HFFc6 (cell line): ENCODE measurements around the gene ZBTB7A. TPM values are rescaled to one million over a fixed set of nuclear protein-coding genes. Genes with fewer than 3 reads are reported as not detected.

Experiments used
- DNase-seq: peaks from one replicate; pipeline ENCODE4 v3.0.0-alpha.2; 2018
- H3K27ac Mint-ChIP-seq: 2 replicates; pipeline ENCODE4 v1.8.0; 2020; ENCODE audit warnings: mild to moderate bottlenecking, mixed read lengths
- H3K27me3 Mint-ChIP-seq: 2 replicates; pipeline ENCODE4 v1.8.0; 2021; ENCODE audit warnings: mild to moderate bottlenecking, moderate library complexity, mixed read lengths; ENCODE audit not compliant: insufficient read depth
- H3K36me3 Mint-ChIP-seq: 2 replicates; pipeline ENCODE4 v1.8.0; 2021; ENCODE audit warnings: low read depth, mixed read lengths
- H3K4me1 Mint-ChIP-seq: 2 replicates; pipeline ENCODE4 v1.8.0; 2020; ENCODE audit warnings: low read depth, mixed read lengths
- H3K4me3 Mint-ChIP-seq: 2 replicates; pipeline ENCODE4 v1.8.0; 2020; ENCODE audit warnings: mild to moderate bottlenecking, moderate library complexity, mixed read lengths
- H3K9me3 Mint-ChIP-seq: 2 replicates; pipeline ENCODE4 v1.8.0; 2020; ENCODE audit warnings: mild to moderate bottlenecking, mixed read lengths
- total RNA-seq, 6 experiments: library from RNA; stranded (reverse); fragmentation: NEBNext Ultra II Directional; extraction: Animal tissue kit (Norgen Biotek cat#: 25700); gene quantifications; 2 replicates in 1 of 6; 3 replicates in 5 of 6; pipeline ENCODE4 v1.2.3, GENCODE V29; 2021
- TF ChIP-seq, protein P1 (sequence below): fragments of 200-600 bp; sonication (generic); IDR thresholded peaks from 2 replicates; pipeline ENCODE4 v1.5.0; 2021; ENCODE audit warnings: antibody characterized with exemption, mild to moderate bottlenecking

Gene ZBTB7A
- total RNA-seq, 6 experiments from 2014 or later: 40.8 to 47.6 (median 43.6) TPM

DNA sequence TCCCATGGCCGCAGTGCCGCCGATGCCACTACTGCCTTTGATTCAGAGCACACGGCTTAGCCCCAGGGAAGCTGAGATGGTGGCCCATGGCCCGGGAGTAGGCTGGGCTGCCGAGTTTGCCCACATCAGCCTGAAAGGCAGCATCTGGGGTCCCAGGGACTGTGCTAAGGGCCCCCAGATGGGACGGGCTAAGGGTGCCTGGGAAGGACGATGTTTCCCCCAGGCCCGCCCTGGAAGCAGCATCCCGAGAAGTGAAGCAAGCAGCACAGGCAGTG lies 34.7 kb upstream of the ZBTB7A start:
- H3K27ac Mint-ChIP-seq: no peak overlapping the region
- peaks cover 15% of the 10 kb centered on the region for H3K36me3 Mint-ChIP-seq
- TF ChIP-seq, protein P1, sequence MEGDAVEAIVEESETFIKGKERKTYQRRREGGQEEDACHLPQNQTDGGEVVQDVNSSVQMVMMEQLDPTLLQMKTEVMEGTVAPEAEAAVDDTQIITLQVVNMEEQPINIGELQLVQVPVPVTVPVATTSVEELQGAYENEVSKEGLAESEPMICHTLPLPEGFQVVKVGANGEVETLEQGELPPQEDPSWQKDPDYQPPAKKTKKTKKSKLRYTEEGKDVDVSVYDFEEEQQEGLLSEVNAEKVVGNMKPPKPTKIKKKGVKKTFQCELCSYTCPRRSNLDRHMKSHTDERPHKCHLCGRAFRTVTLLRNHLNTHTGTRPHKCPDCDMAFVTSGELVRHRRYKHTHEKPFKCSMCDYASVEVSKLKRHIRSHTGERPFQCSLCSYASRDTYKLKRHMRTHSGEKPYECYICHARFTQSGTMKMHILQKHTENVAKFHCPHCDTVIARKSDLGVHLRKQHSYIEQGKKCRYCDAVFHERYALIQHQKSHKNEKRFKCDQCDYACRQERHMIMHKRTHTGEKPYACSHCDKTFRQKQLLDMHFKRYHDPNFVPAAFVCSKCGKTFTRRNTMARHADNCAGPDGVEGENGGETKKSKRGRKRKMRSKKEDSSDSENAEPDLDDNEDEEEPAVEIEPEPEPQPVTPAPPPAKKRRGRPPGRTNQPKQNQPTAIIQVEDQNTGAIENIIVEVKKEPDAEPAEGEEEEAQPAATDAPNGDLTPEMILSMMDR: no peak

DNA sequence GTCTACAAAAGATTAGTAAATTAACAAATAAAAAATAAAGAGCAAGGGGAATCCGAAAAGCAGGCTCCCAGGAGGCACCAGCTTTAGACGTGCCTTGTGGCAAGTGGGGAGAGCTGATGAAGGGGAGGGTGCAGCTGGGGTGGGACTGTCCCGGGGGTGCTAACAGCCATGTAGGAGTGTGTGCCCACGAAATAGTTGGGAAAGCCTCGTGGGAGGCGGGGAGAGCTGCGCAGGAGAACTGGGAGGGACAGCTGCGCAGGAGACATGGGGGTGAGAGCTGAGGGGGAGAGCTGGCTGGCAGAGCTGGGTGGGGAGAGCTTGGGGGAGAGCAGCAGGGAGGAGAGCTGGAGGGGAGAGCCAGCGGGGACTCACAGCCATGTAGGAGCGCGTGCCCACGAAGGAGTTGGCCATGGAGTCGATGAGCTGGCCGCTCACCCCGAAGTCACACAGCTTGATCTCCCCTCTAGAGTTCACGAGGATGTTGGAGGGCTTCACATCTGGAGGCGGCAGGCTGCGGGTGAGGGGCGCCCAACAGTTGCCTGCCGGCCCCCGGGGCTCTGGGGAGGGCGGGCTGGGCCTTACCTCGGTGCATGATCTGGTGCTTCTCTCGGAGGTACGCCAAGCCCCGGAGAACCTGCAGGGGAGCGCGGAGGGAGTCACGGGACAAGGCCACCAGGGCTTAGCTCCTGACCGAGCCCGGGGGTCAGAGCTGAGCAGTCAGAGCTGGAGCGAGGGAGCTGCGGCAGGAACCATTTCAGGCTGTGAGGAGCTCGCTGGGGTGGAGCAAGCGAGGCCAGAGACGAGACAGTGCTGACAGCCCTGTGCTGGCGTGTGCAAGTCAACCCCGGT lies 34.2 kb upstream of the ZBTB7A start:
- peaks cover 17% of the 10 kb centered on the region for H3K36me3 Mint-ChIP-seq
- H3K27ac Mint-ChIP-seq: no peak overlapping the region
- peaks cover 5% of the 10 kb centered on the region for H3K27me3 Mint-ChIP-seq
- TF ChIP-seq, protein P1: no peak
- H3K4me1 Mint-ChIP-seq: peaks cover 14% of the 10 kb centered on the region
- H3K9me3 Mint-ChIP-seq: no peaks in the 10 kb centered on the region
- DNase-seq: no peak
- H3K4me3 Mint-ChIP-seq: no peak overlapping the region

More for the DNA sequence above, 34.7 kb upstream of the ZBTB7A start:
- DNase-seq: no peak
- peaks cover 14% of the 10 kb centered on the region for H3K4me1 Mint-ChIP-seq
- H3K27me3 Mint-ChIP-seq: peaks cover 5% of the 10 kb centered on the region
- no peaks in the 10 kb centered on the region for H3K9me3 Mint-ChIP-seq
- H3K4me3 Mint-ChIP-seq: no peak overlapping the region

DNA sequence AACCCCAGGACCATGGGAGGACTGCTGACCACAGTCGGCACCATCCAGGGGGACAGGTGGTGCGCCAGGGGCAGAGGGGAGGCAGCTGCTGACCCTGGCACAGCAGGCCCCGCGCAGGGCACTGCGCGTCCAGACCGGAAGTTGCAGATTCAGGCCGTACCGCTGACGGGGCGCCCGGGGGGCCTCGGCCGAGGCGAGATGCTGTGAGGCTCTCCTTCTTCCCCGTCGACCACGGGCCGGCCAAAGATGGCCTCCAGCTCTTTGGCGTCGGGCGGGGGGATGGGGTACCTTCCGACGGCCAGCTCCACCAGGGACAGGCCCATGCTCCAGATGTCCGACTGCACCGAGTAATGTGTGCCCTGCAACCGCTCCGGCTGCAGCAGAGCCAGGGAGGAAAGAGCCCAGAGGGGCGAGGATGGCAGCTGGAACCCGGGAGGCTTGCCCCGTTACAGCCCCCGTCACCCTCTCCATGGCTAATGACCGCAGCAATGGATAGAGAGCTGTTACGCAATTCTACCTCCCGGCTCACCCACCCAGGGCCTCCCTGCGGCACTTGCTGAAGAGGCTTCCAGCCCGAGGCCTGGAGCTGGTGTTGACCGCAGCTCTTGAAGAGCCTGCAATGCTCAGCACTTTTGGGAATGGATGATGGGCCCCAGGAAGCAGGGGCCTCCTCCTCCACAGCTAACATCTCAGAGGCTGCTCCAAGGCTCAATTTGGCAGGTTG lies 32.5 kb upstream of the ZBTB7A start:
- TF ChIP-seq, protein P1: no peak
- H3K36me3 Mint-ChIP-seq: peaks cover 5% of the 10 kb centered on the region; the same call in 1 of the 2 replicates
- H3K4me1 Mint-ChIP-seq: no peaks in the 10 kb centered on the region
- H3K27me3 Mint-ChIP-seq: peaks cover 2% of the 10 kb centered on the region; the same call in 1 of the 2 replicates
- DNase-seq: no peak
- no peak overlapping the region for H3K27ac Mint-ChIP-seq
- no peak overlapping the region for H3K4me3 Mint-ChIP-seq
- no peaks in the 10 kb centered on the region for H3K9me3 Mint-ChIP-seq

DNA sequence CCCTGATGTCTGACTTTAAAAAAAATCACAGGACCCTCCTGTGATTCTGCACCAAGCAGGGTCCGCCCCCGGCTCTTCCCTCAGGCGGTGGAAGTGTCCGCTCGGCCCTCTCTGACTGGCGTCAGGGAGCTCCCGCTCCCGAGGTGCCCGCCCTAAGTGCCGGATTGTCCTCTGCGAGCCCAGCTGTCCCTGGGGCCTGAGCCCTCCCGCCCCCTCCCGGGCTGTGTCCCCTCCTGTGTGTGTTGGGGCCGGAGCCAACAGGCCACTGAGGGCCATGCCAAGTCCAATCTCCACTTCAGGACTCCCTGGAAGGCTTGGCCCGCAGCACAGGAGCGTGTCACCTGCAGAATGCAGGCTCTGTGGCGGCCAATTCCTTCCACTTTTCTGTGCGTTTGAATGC lies 31.8 kb upstream of the ZBTB7A start:
- DNase-seq: no peak

DNA sequence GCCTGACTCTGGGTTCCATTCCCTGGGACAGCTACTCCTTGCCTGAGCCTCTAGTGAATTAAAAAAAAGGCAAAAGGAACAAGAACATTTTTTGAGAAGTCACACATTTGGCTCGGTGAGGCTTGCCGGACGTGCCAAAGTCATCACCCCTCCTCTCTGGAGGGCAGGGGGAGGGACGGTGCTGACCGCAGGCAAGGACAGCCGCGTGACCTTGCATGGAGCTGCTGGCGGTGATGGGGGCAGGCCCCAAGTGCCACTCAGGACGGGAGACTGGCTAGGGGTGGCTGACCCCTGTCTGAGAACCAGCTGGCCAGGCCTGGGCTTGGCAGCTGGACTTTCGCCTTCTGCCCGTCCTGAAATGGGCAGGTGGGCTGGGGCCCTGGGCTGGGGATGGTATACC lies 30.8 kb upstream of the ZBTB7A start:
- Mint-ChIP-seq H3K27ac (no peak overlapping the region), H3K27me3 (peaks cover 2% of the 10 kb centered on the region; the same call in 1 of the 2 replicates), H3K4me1 (no peaks in the 10 kb centered on the region), H3K4me3 (no peak overlapping the region), H3K9me3 (no peaks in the 10 kb centered on the region), H3K36me3 (peaks cover 5% of the 10 kb centered on the region; the same call in 1 of the 2 replicates)
- no peak for DNase-seq
- TF ChIP-seq, protein P1: no peak

More for the DNA sequence above, 31.8 kb upstream of the ZBTB7A start:
- no peaks in the 10 kb centered on the region for H3K9me3 Mint-ChIP-seq
- H3K4me3 Mint-ChIP-seq: no peak overlapping the region
- no peak overlapping the region for H3K27ac Mint-ChIP-seq
- H3K27me3 Mint-ChIP-seq: peaks cover 2% of the 10 kb centered on the region; the same call in 1 of the 2 replicates
- TF ChIP-seq, protein P1: no peak
- H3K4me1 Mint-ChIP-seq: no peaks in the 10 kb centered on the region
- H3K36me3 Mint-ChIP-seq: peaks cover 5% of the 10 kb centered on the region; the same call in 1 of the 2 replicates
